ENCODE results near the gene SORT1.
A peak's percentile ranks its signal among the peaks of the same experiment; 100 is the strongest.
"Not testable (repeated sequence)": the region's sequence is repeated elsewhere in the genome, so short reads cannot be mapped to it uniquely, and the experiment has no call there.

Gene SORT1

GRCh38 chr1:109396871-109397580 is 692 bp downstream of the SORT1 start:
- peak overlapping the region; percentile 30 for H3K4me3 ChIP-seq (ENCODE audit: control insufficient read depth, low read depth, low read length)
- no peak for DNase-seq (ENCODE audit: low read depth)
- TF ChIP-seq CTCF (conservative IDR thresholded peaks at IDR 0.05; ENCODE audit: control insufficient read depth, insufficient read depth, low read depth, low read length), result no peak

GRCh38 chr1:109396513-109396839 is 1.2 kb downstream of the SORT1 start:
- no peak for TF ChIP-seq CTCF (conservative IDR thresholded peaks at IDR 0.05; ENCODE audit: control insufficient read depth, insufficient read depth, low read depth, low read length)
- DNase-seq (ENCODE audit: low read depth), result no peak
- no peak overlapping the region for H3K4me3 ChIP-seq (ENCODE audit: control insufficient read depth, low read depth, low read length)

- DNase-seq (ENCODE audit: low read depth), result no peak
- no peak overlapping the region for H3K4me3 ChIP-seq (ENCODE audit: control insufficient read depth, low read depth, low read length)
- TF ChIP-seq CTCF (conservative IDR thresholded peaks at IDR 0.05; ENCODE audit: control insufficient read depth, insufficient read depth, low read depth, low read length), result no peak
Measured at GRCh38 chr1:109395602-109396512, 1.9 kb downstream of the SORT1 start.

GRCh38 chr1:109395282-109395599 is 2.5 kb downstream of the SORT1 start:
- not testable (repeated sequence) for H3K4me3 ChIP-seq (ENCODE audit: control insufficient read depth, low read depth, low read length); DNase-seq (ENCODE audit: low read depth)

- no peak overlapping the region for H3K4me3 ChIP-seq (ENCODE audit: control insufficient read depth, low read depth, low read length)
- no peak for TF ChIP-seq CTCF (conservative IDR thresholded peaks at IDR 0.05; ENCODE audit: control insufficient read depth, insufficient read depth, low read depth, low read length)
- no peak for DNase-seq (ENCODE audit: low read depth)
Measured at GRCh38 chr1:109394591-109395281, 3.0 kb downstream of the SORT1 start.

GRCh38 chr1:109393617-109394233 is 4.0 kb downstream of the SORT1 start:
- TF ChIP-seq CTCF (conservative IDR thresholded peaks at IDR 0.05; ENCODE audit: control insufficient read depth, insufficient read depth, low read depth, low read length), result no peak
- DNase-seq (ENCODE audit: low read depth), result no peak
- H3K4me3 ChIP-seq (ENCODE audit: control insufficient read depth, low read depth, low read length), result no peak overlapping the region

All from fibroblast of mammary gland (primary cell).